ENCODE results near the gene SFMBT2. TPM values are rescaled to one million over a fixed set of nuclear protein-coding genes. Genes with fewer than 3 reads are reported as not detected.

SFMBT2 gene
- 1.3 TPM for total RNA-seq

GRCh38 chr10:7410862-7411670, at the start of gene SFMBT2:
Gene SFMBT2, minus strand, starts transcription at chr10:7411034. Its CDS starts 29,136 bp downstream, at chr10:7381898.
- peak; percentile 56 for ATAC-seq

- ATAC-seq: no peak
Observed at GRCh38 chr10:7460006-7460405, 49.2 kb upstream of the SFMBT2 start.

DNA sequence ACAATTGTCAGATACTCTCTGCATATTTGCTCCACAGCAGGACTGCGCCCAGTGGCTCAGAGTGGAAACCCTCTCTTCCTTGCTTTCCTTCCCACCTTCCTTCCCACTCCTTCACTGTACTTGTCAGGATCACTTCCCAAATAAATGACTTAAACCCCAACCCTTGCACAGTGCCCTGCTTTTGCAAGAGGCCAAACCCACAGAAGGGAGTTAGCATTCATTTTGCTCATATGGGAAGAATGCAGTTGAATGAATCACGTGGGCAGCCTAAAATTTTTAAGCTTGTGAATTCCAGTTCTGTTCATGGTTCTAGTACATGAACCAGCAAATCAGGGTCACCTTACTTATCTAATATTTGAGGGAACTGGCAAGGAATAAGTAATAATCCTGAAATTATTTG, 47.7 kb upstream of the SFMBT2 start:
- ATAC-seq: no peak

GRCh38 chr10:7457478-7458316, 46.9 kb upstream of the SFMBT2 start:
- no peak for ATAC-seq

GRCh38 chr10:7449063-7449695, 38.3 kb upstream of the SFMBT2 start:
- no peak for ATAC-seq

- ATAC-seq: no peak
Observed at GRCh38 chr10:7445474-7446185, 34.8 kb upstream of the SFMBT2 start.

DNA sequence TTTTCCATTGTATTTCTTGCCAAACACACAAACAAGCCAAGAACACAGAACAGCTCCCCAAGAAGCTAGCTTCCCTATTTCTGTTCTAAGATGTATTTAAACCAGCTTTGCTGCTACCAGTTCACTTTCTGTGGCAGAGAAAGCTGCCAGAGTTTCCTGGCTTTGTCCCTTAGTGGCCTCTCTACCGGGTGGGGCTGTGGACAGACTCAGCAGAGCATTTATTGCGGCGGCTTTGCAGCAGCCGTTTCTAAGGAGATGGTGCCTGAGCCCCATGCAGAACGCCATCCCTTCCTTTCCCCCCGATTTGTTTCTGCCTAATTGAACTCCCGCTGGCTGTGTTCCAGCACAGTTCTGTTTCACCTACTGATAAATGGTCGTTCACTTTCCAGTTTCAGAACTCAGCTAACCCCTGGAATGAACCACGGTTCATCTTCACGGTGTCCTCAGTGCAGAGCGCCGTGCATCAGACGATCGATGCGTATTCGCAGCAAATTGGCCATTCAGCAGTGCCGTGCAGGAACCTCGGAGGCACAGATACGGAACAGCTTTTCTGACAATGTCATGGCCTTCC, 33.8 kb upstream of the SFMBT2 start:
- ATAC-seq: no peak

DNA sequence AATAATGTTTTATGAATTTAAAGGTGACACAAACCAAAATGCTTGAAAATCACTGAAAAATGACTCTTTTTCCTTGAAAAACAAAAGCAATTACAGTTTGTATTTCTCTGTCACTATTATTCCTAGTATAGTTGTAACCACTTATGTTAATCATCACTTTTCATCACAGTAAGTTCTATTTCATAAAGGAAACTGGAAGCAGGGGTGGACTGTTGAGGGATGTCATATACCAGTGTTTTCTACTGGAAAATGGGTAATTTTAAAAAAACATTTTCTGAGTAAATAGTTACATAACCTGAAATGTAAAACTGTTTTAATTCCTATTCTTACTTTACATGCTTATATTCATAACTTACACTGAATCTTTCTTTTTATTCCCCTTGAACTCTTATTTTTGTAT, 32.2 kb upstream of the SFMBT2 start:
- no peak for ATAC-seq

DNA sequence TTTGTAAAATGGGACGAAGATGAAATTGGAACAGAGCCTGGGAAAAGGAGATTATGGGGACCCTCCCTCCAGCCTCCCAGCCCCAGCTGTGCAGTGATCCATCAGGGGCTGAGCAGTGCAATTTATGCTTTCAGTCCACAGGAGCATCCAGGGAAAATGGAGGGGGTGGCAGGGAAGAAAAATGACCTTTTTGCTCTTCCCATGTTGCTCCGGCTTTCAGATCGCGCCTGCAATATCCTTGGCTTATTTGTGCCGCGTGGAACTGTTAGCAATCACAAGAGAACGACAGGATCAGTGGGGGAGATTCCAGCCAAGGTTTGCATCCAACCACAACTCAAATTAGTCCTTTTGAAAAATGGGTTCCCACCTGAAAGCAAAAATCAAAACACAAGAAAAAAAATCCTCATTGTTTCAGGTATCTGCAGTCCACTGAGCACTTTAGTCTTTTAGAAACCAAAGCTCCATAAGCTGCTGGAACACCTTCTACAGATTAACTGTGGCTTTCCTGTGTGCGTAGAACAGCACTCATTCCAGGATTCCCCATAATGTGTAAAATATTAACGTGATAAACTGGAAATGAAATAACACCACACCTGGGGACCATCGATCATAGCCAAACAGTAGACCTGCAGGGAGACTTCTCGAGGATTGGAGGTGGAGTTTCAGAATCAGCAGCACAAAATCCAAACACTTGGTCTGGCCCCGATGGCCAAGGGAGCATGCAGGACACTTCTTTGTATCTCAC, 30.7 kb upstream of the SFMBT2 start:
- ATAC-seq: no peak

DNA sequence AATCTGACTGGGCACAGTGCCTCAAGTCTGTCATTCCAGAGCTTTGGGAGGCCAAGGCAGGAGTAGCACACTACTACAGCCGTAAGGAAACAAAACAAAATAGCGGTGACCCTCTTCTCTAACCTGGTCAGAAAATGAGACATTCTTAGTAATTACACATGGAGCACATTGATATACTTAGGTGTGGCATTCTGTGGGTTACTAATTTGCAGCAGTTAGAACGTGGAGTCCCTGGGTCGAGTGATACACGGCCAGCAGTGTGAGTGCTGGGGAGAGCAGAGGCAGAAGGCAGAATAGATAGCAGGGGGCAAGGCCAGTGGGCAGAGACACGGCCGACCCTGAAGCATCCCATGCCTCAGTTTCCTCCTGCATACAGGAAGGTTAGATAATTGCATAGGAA, 28.9 kb upstream of the SFMBT2 start:
- ATAC-seq: no peak

DNA sequence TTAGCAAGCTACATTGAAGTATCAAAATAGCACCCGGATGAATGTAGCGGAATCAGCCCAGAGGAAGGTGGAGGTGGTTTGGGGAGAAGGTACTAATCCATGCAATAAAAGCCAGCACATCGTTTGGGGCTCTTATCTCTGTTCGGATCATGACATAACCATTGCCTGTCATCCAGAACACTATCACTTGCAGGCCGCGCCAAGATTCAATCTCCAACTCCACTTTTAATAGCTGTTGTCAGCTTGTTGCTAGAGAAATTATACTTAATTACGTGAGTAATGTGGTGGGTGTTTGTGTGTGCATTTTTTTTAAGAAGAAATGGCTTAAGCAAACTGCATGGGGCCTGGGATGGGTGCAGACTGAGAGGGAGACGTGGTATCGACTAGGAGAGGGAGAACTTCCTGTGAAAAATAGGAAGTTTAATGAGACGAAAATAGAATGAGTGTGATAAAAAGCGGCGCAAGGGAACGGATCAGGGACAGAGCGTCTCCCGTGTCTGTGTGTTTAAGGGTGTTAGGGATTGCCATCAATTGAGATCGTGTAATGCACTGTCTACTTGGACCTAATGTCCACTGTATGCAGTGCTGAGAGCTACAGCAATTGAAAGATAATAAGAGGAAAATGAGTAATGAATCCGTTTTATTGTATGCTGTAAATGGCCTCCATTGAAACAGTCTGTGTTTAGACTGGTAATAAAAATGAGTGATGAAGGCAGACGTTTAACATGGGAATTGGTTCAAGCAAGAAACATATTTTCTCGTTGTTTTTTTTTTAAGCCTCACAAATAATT, 27.6 kb upstream of the SFMBT2 start:
- no peak for ATAC-seq

GRCh38 chr10:7436490-7437100, 25.8 kb upstream of the SFMBT2 start:
- ATAC-seq: no peak

DNA sequence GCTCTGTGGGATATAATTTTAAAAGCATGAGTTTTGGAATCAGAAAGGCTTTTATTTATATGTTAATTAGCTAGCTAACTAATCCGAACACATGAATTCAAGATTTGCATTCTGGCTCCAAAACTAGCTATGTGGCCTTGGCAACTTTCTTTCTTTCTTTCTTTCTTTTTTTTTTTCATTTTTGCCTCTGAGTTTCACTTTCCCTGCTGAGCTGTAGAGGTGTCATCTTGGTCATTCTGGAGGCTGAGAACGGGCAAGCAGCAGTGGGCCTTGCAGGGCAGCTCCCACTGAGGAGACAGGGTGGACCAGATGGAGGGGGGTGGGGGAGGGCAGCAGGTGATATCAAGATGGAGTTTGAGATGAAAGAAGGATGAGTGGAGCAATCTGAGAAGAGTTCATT, 24.8 kb upstream of the SFMBT2 start:
- no peak for ATAC-seq

DNA sequence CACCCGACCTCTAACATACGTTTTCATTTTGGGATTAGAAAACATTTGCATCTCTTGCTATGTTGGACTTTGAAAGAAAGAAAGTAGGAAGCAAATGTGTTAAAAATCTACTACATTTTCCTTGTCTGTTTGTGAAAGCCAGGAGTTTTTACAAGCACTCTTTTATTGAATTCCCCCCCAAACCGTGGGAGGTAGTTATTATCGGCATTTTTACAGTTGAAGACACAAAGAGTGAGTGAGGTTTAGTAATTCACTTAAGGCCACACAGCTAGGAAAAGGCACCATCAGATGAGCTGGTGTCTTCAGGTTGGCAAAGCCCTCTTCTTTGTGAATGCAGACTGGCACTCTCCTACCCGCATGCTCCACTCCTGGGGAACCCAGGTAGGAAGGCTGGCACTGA, 23.5 kb upstream of the SFMBT2 start:
- ATAC-seq: no peak

DNA sequence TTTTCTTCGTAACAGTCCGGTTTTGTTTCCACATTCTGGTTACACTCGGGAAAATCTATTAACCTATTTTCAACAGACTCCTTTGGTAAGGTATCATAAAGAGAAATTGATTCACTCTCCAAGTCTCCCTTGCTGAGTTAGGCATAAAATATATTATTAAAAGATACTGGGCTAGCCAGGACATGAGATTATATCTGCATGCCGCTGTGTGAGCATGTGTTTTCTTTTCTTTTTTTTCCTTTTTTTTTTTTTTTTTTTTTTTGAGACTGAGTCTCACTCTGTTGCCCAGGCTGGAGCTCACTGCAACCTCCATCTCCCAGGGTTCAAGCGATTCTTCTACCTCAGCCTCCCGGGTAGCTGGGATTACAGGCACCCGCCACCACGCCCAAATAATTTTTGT, 23.0 kb upstream of the SFMBT2 start:
- ATAC-seq: no peak

DNA sequence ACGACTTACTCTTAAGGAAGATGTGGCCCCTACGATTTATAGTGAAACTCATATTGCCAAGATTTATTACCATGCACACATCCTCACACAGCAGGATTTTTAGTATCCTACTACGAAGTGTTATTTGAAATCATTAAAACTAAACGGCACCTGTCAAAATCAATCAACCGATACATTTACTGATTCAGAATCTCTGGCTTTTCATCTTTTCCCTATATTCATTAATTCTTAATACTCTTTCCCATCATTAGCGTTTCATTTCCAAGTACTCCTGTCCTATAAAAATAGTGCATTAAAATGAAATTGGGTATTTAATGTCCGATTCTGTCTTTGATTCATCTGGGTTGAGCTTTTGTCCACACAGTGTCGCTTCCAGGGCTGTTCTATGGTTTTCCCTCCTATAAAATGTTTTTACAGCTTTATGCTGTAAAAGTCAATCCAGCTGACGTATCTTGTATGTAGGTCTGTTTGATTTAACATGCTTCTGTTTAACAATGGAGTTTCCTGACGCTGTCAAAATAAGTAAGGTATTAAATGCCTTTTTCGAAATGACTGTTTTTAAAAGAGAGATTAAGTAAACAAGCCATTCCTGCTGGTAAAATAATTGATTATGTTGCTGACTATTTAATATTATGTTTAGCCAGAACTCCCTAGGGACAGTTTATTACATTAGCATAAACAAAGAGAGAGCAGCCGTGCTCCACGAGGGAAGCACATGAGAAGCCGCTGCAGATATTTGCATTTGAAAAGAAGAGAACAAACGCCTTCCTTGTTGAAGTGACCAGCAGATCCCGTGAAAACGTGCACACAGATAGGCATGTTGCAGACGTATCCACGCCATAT, 22.3 kb upstream of the SFMBT2 start:
- ATAC-seq: no peak

DNA sequence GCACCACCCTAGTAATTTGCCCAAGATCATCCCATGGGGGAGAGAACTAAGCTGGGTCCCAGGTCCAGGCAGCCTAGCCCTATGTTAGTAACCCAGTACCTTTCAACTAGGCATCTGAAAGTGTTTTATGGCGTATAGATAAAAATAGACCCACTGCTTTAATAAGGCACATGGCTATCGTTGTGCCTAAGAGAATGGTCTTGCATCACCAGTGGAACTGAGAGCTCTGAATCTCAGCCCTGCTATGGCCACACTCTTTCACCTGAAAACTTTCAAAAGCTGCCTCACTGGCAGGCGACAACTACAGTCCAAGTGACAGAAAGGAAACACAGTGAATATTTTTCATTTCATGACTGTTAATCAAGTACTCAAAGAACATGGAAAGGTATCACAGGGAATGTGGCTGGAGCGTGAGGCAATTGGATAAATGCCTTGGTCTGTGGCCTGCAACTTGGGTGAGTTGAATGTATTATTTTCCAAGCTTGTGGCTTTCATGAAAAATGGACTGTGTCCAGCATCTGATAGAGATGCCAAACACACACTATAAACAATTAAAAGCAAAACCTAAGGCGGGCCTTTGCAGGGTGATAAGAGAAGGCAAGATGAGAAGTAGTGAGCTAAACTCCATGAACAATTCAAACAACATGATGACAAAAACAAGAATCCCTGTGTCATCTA, 18.0 kb upstream of the SFMBT2 start:
- no peak for ATAC-seq

- ATAC-seq: no peak
Observed at GRCh38 chr10:7426349-7426748, 15.5 kb upstream of the SFMBT2 start.

GRCh38 chr10:7425691-7426090, 14.9 kb upstream of the SFMBT2 start:
- ATAC-seq: no peak

All from esophagus mucosa (tissue), 1 donor.